Measurements from ENCODE around the gene KCNJ5.

GRCh38 chr11:128904656-128905344 is 13.6 kb downstream of the KCNJ5 start:
- no peak for TF ChIP-seq REST (IDR thresholded peaks at IDR 0.05; ENCODE audit: low read depth)
- TF ChIP-seq CTCF (IDR thresholded peaks at IDR 0.05 in 2 of 3, conservative IDR thresholded peaks at IDR 0.05 in 1 of 3; ENCODE audit: borderline replicate concordance in 1 of 3, insufficient read depth in 1 of 3, low read depth in 2 of 3, low read length in 2 of 3) = no peak
- TF ChIP-seq POLR2A (IDR thresholded peaks at IDR 0.05; ENCODE audit: borderline replicate concordance, extremely low read depth, insufficient read depth, insufficient read length) = no peak
- TF ChIP-seq EZH2 (IDR thresholded peaks at IDR 0.05) = no peak
- no peak for TF ChIP-seq RAD21 (IDR thresholded peaks at IDR 0.05; ENCODE audit: low read depth)
- no peak for TF ChIP-seq ZBTB33 (IDR thresholded peaks at IDR 0.05; ENCODE audit: extremely low read depth, insufficient replicate concordance, low read length)
- no peak for TF ChIP-seq JUND (IDR thresholded peaks at IDR 0.05)
